AG08395 (cell line): ENCODE data around the gene GNAS.

Experiments used
- DNase-seq: peaks from one replicate; pipeline ENCODE4 v3.0.0; 2012; ENCODE audit warnings: mixed read lengths, low spot score

The GNAS gene

DNA sequence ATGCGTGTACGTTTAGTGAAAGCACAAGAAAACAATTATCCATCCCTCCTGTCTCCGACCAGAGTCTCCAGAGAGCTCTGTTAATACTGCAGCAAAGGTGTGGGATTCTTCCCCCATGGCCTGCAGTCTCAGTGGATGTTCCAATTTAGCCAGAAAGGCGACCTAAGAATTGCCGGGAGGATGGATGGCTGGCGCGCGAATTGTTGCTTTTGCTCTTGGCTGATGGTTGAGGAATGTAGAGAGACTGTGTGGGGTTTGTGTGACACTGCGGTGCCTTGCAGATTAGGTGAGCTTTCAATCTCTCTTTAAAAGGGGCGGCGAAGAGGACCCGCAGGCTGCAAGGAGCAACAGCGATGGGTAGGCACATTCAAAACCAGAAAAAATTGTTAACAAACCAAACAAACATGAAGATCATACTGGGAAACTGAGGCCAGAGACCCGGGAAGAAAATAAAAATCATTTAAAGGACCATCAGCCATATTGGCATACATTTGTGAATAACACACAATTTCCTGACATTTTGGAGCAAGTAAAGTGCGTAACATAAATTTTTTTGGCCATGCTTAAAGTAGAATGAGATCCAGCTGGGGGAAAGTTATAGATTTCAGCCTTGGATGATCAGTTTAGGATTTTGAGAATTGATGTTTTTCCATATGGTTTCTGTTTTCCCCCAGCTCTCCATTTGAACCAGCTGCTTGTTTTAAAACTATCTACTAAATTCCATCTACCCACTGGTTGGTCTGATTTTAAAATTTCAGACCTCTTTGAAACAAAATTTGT lies 46.3 kb downstream of the GNAS start:
- no peak for DNase-seq

- DNase-seq = no peak
These were observed 47.0 kb downstream of the GNAS start for GRCh38 chr20:58899512-58899911.

DNA sequence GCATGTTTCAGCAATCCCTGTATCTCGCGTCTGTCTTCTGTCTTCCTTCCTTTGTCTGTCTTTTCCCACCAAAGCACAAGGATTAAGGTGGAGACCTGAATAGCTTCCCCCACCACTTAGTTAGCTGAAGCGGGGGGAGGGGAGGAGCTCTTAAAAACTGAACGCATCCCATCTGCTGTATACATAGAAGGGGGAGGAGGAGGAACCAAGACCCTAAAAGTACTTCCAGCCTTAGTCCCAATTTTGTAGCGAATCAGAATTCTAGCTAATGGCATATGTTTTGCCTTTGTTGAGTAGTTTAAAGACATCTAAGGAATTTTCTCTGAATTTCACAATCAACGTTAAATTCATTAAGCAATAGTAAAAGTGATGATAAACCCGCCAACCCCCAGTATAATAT lies 47.9 kb downstream of the GNAS start:
- no peak for DNase-seq

DNA sequence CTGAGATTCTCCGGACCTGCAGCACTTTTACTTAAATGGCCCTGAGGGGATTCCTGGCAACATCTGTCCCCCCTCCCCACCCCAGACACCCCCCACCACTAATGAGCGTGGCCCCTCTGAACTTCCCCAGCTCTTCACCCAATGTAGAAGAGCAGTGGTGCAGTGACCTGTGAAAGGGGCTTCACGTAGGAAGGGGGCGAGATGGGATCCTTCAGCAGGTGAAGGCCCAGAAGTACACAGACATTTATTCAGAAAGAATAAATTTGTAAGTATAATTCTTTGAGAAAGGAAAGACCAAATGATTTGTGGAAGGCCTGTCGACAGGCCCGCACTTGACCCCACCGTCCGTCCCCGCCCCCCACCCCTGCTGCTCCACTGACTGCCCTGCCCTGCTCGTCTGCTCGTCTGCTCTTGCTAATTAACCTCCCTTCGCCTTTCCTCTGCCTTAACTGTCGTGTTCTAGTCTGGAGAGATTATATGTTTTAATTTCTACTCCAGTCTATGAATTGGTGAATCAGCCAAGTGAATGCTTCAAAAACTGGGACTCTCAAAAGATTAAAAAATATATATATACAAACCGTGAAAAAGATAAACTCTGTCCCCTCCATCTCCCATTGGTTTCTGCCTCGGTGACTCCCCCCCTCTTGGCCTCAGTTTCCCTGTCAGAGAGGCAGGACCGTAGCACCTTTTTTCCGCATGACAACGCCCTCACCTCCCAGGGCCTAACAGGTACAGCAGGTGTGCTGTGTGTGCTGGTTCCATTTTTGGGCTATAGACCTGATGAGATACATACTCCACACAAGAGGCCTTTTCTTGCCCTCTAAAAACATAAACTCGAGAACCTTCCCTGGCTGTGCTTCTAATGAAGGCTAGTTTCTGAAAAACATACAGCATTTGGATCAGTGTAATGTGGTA lies 49.2 kb downstream of the GNAS start:
- DNase-seq = no peak

DNA sequence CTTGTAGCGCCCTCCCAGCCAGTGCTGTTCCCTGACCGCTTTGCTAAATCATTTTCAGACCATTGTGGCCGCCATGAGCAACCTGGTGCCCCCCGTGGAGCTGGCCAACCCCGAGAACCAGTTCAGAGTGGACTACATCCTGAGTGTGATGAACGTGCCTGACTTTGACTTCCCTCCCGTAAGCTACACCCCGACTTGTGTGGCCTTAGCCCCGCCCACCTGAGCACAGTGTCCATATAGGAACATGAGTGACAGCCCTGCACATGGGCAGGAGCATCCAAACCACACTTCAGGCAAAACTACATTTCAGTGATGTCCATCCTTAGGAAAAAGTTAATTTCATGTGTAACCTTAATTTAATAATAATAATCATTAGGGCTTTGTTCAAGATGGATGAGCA lies 51.1 kb downstream of the GNAS start:
- DNase-seq = no peak

DNA sequence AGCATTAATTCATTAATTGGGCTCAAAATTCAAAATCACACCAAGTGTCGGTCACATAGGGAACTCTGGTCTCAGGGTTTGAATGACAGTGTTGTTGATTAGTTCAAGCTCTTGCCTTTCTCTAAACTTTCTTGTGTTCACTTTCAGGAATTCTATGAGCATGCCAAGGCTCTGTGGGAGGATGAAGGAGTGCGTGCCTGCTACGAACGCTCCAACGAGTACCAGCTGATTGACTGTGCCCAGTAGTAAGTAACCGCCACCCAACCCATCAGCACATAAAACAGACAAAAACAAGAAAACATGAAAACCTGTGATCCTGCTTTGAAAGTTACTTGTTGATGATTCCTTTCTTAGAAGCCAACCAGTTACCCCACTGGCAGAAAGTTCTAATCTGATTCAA lies 52.7 kb downstream of the GNAS start:
- DNase-seq = peak; percentile 31

DNA sequence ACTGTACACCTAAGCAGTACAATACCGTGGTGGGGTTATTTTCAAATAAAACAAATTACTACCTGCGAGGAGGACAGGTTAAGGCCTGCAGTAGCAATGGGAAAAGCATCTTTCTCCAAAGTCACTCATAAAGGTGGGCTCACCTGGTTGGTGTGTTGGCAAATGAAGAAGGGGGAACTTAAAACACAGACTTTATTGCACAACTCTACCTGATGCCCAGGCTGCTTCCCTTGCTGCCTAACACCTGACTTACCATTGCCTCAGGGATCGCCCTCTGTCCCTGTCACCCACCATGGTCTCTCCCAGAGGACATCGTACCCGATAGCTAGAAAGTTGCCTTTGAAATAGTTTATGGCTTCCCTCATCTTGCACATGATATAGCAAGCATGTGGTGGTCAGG lies 53.6 kb downstream of the GNAS start:
- DNase-seq = no peak

- peak; percentile 31 for DNase-seq
These were observed 54.4 kb downstream of the GNAS start for GRCh38 chr20:58906894-58907293.

DNA sequence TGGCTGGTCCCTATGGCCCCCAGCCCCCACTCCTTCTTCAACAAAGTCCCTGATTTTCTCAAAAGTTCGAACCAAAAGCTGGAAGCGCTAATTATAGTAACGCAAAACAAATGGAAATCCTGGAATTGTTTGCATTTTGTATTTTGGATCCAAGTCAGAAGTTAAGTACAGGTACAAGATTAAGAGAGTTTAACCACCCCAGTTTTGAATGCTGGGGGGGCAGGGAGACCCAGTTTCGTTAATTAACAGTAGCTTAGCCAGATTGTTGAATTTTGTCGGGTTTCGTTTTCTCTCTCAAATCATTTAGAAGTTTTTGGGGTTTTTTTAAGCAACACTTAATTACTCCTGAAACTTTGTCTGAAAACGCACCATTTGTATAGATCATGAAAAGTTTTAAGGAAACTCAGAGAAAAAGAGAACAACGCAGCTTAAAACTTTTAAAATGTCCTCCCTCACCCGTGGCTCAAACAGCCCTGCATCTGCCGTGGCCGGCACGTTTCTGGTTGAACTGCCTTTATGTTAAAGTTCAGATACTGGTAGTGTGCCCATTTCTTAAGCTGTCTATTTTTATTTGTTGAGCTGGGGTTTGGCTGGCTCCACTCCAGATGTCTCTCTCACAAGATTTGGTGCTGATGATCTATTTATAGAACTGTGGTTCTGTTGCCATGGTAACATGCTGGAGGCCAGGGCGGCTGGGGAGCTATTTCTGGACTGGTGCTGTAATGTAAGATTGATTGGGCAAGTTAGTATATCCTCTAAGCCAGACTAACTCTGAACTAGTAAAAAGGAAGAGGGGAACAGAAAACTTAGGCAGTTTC lies 55.0 kb downstream of the GNAS start:
- peak; percentile 95 for DNase-seq

DNA sequence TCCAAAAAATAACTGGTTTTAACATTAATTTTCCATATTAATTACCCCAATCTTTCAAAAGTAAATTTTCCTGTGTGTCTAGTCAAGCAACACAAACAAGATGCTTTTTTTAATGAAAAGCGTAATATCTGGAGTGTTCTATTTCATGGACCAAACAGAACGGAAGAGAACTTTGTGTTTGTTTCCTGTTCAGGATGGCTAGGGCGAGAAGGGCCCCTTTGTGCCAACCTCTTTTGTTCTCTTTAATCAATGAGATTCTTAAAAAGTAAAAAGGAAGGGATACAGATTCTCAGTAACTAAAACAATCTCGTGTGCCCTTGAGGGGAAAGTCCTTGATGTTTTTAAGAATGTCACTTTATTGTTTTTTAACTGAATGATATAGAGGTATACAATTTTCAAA lies 55.7 kb downstream of the GNAS start:
- no peak for DNase-seq

DNA sequence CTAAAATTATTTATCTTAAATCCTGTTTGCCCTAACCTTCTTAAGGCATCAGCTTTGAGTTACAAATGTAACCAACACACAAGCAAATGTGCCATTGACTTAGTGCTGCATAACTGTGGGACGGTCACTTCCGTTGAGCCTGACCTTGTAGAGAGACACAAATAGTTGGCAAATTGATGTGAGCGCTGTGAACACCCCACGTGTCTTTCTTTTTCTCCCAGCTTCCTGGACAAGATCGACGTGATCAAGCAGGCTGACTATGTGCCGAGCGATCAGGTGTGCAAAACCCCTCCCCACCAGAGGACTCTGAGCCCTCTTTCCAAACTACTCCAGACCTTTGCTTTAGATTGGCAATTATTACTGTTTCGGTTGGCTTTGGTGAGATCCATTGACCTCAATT lies 56.4 kb downstream of the GNAS start:
- no peak for DNase-seq

DNA sequence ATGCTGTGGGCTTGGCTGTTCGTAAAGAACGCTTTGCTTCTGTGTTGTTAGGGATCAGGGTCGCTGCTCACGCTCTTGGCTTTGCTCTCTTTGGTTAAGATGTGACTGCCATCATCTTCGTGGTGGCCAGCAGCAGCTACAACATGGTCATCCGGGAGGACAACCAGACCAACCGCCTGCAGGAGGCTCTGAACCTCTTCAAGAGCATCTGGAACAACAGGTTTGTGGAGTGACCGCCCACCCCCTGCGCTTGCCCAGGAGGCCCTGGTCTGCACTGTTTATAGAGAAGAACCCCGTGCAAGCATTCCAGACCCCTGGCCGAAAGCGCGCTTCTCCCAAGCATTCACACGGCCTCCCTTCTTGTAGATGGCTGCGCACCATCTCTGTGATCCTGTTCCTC lies 57.1 kb downstream of the GNAS start:
- no peak for DNase-seq

- no peak for DNase-seq
These were observed 58.0 kb downstream of the GNAS start for GRCh38 chr20:58910473-58910872.

GRCh38 chr20:58911309-58911708 lies 58.8 kb downstream of the GNAS start:
- no peak for DNase-seq

- no peak for DNase-seq
These were observed 59.5 kb downstream of the GNAS start for GRCh38 chr20:58911970-58912369.

- no peak for DNase-seq
These were observed 60.6 kb downstream of the GNAS start for GRCh38 chr20:58913079-58913478.

GRCh38 chr20:58918621-58919020 lies 66.1 kb downstream of the GNAS start:
- DNase-seq = no peak

DNA sequence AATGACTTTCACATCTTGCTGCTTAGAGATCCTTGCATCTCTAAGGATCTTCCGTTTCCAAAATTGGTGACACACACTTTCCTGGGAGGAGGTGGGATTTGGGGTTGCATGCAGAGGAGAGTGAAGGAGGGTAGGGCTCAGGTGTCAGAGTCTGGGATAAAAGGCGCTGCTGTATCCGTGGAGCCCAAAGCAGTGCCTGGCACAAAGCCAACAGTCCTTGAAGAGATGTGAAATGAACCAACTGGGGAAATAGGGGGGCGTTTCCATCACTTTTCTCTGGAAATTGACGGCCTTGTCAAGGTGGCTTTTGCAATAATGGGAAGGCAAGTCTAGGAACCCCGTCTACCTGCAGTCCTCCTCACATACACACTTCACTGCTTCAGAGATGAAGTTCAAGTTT lies 69.0 kb downstream of the GNAS start:
- DNase-seq = no peak

GRCh38 chr20:58922036-58922435 lies 69.5 kb downstream of the GNAS start:
- no peak for DNase-seq

- DNase-seq = no peak
These were observed 70.7 kb downstream of the GNAS start for GRCh38 chr20:58923117-58923712.

DNA sequence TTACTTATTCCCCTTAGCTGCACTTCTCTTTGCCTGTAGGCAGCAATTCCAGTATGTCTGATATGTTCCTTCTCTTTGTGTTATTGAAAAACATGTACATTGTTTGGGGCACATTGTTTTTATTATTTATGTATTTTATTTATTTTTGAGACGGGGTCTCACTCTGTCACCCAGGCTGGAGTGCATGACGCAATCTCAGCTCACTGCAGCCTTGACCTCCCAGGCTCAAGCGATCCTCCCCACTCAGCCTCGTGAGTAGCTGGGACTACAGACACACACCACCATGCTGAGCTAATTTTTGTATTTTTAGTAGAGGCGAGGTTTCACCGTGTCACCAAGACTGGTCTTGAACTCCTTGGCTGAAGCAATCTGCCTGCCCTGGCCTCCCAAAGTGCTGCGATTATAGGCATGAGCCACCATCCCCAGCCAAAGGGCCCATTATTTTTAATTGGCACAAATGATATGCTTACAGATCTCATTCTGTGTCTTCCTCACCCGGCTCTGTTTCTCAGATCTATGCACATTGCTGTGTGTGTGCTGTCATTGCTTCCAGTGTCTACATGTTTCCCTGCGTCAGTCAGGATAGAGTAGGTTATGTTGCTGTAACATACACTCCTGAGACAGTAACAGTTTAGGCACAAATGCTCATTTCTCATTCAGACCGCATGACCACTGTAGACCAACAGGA lies 74.4 kb downstream of the GNAS start:
- DNase-seq = no peak
